GM08714 (cell line): ENCODE data around the gene HDAC4.

ENCODE experiments used
- H3K4me3 ChIP-seq: fragments of 200-500 bp; sonication (Bioruptor generic); 2 replicates; pipeline ENCODE4 v1.5.1; 2014; ENCODE audit warnings: mild to moderate bottlenecking, low read length, inconsistent platforms
- ZNF274 ChIP-seq: IDR thresholded peaks from 2 replicates; pipeline ENCODE4 v1.6.1; 2012; ENCODE audit warnings: mild to moderate bottlenecking, low read depth, low read length

HDAC4 gene

DNA sequence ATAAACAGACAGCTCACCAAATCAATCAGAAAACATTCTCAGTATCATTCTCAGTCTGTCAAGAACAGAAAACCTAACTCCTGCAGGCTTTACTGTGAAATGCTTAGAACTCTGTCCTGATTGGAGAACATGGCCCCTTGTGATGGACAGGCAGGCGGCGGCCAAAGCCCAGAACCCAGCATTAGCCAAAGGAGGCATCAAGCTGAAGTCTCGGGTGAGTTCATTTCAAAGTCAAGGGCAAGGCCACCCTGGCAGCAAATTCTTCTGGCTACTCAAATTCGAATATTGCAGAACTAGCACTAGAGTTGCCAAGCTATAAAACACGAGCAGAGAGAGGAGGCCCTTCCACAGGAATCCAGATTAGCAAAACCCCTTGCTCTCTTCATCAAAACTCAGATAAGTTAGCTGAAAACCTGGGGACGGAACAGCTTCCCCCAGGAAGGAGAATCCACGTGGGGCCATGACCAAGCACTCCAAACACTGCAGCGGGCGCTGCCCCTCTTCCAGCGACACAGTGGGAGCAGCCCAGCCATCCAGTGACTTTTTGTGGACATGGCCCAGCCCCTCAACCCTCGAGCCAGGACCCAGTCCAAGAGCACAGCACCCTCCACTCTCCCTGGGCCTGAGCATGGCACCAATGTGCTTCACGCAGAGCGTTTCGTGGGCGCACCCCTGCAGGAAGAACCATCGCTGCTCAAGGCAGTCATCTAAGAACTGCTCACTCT lies 98.6 kb downstream of the HDAC4 start:
- H3K4me3 ChIP-seq = no peak overlapping the region
- TF ChIP-seq ZNF274 = no peak

- no peak for TF ChIP-seq ZNF274
- no peak overlapping the region for H3K4me3 ChIP-seq
Measured at GRCh38 chr2:239300871-239301735, 99.7 kb downstream of the HDAC4 start.

- no peak overlapping the region for H3K4me3 ChIP-seq
Measured at GRCh38 chr2:239300242-239300641, 100.6 kb downstream of the HDAC4 start.

GRCh38 chr2:239299218-239299939 lies 101.4 kb downstream of the HDAC4 start:
- H3K4me3 ChIP-seq = no peak overlapping the region
- no peak for TF ChIP-seq ZNF274

More at GRCh38 chr2:239300242-239300641, 100.6 kb downstream of the HDAC4 start:
- no peak for TF ChIP-seq ZNF274

DNA sequence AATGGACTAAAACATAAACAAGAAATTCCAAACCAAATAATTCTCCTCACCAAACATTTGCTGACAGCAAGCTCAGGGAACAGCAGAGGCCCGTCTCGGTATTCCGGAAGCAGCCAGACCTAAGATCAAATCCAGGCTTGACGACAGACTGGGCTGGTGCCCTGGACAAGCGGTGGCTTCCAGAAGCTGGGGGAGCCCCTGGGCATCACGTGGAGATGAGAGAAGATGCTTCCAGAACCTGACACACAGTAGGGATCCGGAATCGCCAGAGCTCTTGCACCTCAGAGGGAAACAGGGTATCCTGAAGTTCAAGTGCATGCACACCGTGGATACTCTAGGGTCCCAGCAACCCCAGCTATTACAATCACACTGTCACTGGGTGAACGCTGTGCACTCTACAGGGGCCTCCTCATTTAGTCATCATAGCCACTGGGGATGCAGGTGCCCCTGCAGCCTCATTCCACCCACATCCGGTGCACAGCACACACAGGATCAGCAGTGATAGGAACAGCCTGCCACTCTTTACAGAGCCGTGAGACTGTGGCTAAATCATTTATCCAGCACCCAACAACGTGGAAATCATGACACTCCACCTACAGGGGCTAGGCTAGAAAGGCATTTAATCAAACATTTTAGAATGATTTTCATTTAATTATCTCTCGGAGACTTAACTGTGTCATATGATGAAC lies 102.6 kb downstream of the HDAC4 start:
- no peak overlapping the region for H3K4me3 ChIP-seq
- no peak for TF ChIP-seq ZNF274

- TF ChIP-seq ZNF274 = no peak
- H3K4me3 ChIP-seq = no peak overlapping the region
Measured at GRCh38 chr2:239297142-239298004, 103.4 kb downstream of the HDAC4 start.

DNA sequence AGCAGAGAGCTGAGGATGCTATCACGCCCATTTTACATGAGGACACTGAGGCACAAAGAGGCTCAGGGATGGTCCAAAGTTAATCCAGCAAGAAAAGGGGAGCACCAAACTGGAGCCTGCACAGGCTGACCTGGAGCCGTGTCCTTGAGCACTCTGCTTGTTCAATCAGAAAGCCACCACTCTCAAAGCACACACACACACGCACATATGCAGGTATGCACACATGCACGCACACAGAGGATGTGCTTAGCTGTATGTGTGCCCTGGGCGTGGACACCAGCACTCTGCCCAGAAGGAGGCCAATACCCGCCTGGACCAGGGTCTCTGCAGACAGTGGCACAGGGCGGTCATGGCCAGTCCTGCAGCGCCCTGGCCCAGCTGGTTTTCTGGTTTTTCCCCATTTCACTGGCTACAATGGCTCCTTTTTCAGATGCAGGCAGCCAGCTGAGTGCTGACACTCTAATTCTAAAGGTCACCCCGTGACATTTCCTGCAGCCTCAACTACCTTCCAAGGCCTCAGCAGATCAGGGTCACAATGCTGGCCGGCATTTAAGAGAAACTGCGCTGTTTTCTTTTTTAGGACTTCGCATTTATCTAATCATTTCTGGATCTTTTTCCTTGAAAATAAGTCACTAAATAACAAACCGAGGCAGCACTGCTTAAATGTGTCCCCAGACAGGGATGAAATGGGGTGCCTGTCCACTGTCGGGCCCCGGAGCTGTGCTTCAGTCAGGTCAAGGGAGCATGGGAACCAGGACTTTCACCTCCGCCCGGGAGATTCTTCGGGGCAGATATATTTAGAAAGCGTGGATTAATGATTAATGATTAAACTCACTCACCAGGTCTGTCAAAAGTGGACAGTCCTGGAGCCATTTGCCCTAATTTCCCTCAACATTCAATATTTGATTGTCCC lies 104.5 kb downstream of the HDAC4 start:
- no peak overlapping the region for H3K4me3 ChIP-seq
- no peak for TF ChIP-seq ZNF274

GRCh38 chr2:239295377-239296019 lies 105.3 kb downstream of the HDAC4 start:
- TF ChIP-seq ZNF274 = no peak
- no peak overlapping the region for H3K4me3 ChIP-seq

DNA sequence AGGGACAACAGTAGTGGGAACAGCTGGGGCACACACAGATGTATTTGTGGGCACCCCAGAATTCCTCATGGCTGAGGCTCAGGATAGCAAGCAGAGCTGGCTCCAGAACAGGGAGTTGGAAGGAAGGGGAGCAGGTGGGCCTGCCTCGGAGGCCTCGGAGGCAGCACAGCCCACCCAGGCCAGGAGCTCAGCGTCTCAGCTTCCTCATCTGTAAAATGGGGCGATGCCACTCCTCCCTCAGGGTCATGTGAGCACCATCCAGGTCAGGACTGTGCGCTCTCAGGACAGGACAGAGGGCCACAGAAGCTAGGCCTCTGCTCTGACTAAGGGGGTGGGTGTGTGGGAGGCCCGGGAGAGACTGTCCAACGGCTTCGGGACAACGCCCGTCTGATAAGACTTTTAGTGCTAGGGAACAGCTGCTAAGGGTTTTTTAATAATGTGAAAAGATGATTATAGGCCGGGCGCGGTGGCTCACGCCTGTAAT lies 106.2 kb downstream of the HDAC4 start:
- no peak overlapping the region for H3K4me3 ChIP-seq
- no peak for TF ChIP-seq ZNF274

- no peak overlapping the region for H3K4me3 ChIP-seq
- no peak for TF ChIP-seq ZNF274
Measured at GRCh38 chr2:239293775-239294430, 106.9 kb downstream of the HDAC4 start.
